ENCODE data around the gene TOMM5. TPM values are rescaled to one million over a fixed set of nuclear protein-coding genes. Genes with fewer than 3 reads are reported as not detected.

Gene TOMM5
- total and polyA plus RNA-seq, 2 of the 13 experiments (the other 11 are each of a cell fraction or from before 2014, with no cell fraction given) = 147 to 315 TPM

GRCh38 chr9:37574241-37574721 lies 18.1 kb downstream of the TOMM5 start:
- in situ Hi-C loops (cut with HindIII; ENCODE audit: extremely low pct_ligation_motif_present, low pct_unique_long_range_greater_than_20kb) (loop anchor here (10.0 kb wide), 1 partner anchor 59 kb away; no protein-coding TSS in a partner anchor), intact Hi-C loops (cut with micrococcal nuclease; ENCODE audit: unreplicated experiment) (no loop called here)
- H3K79me2 ChIP-seq (ENCODE audit: insufficient read depth, low read length) = no peaks in the 10 kb centered on the region
- H3K27me3 ChIP-seq (ENCODE audit: control insufficient read depth in 1 of 2, insufficient read depth in 2 of 2, low read length in 2 of 2) = no peaks in the 10 kb centered on the region
- 93% methylated on average over 5 of the region's 5 CpGs for WGBS (ENCODE audit: low lambda C conversion rate)
- no peak overlapping the region for H3K4me3 ChIP-seq (replicated peaks in 1 of 3; ENCODE audit: insufficient read depth in 1 of 3, low read depth in 2 of 3, low read length in 3 of 3)
- ATAC-seq (no peak), FAIRE-seq (no peak), DNase-seq (ENCODE audit: low spot score) (no peak)
- POLR2A ChIA-PET = interaction anchor here (0.8 kb wide), 1 partner anchor 22 kb away, joined by 3 read pairs; no protein-coding TSS in a partner anchor
- no peak overlapping the region for H2AFZ ChIP-seq (ENCODE audit: low read length)
- H3K27ac ChIP-seq (ENCODE audit: extremely low read length, insufficient read depth, low read length) = no peak overlapping the region
- H3K4me2 ChIP-seq (ENCODE audit: low read depth, low read length) = no peak overlapping the region
- H3K9ac ChIP-seq (ENCODE audit: insufficient read depth, low read depth, low read length) = no peak overlapping the region
- H3K4me1 ChIP-seq (ENCODE audit: insufficient read depth, low read length) = peaks cover 19% of the 10 kb centered on the region
- no peaks in the 10 kb centered on the region for H3K9me3 ChIP-seq (ENCODE audit: low read length)
- TF ChIP-seq ZSCAN30 (CRISPR knock-in tag; IDR thresholded peaks at IDR 0.05) = no peak
- no peak for TF ChIP-seq FIP1L1 (IDR thresholded peaks at IDR 0.05; ENCODE audit: borderline replicate concordance, insufficient read depth, low read depth, low read length)
- no peak for TF ChIP-seq SNAPC4 (CRISPR knock-in tag; IDR thresholded peaks at IDR 0.05)
- no peak for TF ChIP-seq CHD4 (IDR thresholded peaks at IDR 0.05; ENCODE audit: borderline replicate concordance, low read length)
- TF ChIP-seq ZFAT (CRISPR knock-in tag; conservative IDR thresholded peaks at IDR 0.05) = no peak
- no peak for TF ChIP-seq ZNF672 (CRISPR knock-in tag; IDR thresholded peaks at IDR 0.05)
- no peak for TF ChIP-seq ZNF558 (CRISPR knock-in tag; IDR thresholded peaks at IDR 0.05; ENCODE audit: borderline replicate concordance)
- TF ChIP-seq ZBED4 (CRISPR knock-in tag; IDR thresholded peaks at IDR 0.05; ENCODE audit: borderline replicate concordance) = no peak
- TF ChIP-seq IKZF1 (IDR thresholded peaks at IDR 0.05) = no peak
- no peak for TF ChIP-seq TSC22D2 (CRISPR knock-in tag; IDR thresholded peaks at IDR 0.05; ENCODE audit: borderline replicate concordance)
- no peak for TF ChIP-seq SOX6 (IDR thresholded peaks at IDR 0.05)
- no peak for TF ChIP-seq SOX6 (CRISPR knock-in tag; IDR thresholded peaks at IDR 0.05)
- no peaks in the 10 kb centered on the region; a peak in 1 of 5 replicates for H3K36me3 ChIP-seq (replicated peaks in 1 of 2; ENCODE audit: control insufficient read depth in 1 of 2, insufficient read depth in 2 of 2, low read length in 2 of 2)
- no TSS peak for BruUV-seq (replicated peaks)
- CTCF ChIA-PET (ENCODE audit: low intra/inter-chr PET ratio, low total read pairs) = no interaction called here
- H4K20me1 ChIP-seq (ENCODE audit: insufficient read depth, low read length) = no peaks in the 10 kb centered on the region

All from HepG2 (cell line).